ENCODE measurements around the gene ENTPD6.
"Not testable (repeated sequence)": the region's sequence is repeated elsewhere in the genome, so short reads cannot be mapped to it uniquely, and the experiment has no call there.

The ENTPD6 gene

GRCh38 chr20:25230166-25230831, 34.8 kb downstream of the ENTPD6 start:
- DNase-seq (ENCODE audit: insufficient read length, low spot score) (no peak), FAIRE-seq (no peak)
- TF ChIP-seq CTCF (IDR thresholded peaks at IDR 0.05; ENCODE audit: insufficient read depth, missing control alignments) = no peak

GRCh38 chr20:25233016-25233772, 37.7 kb downstream of the ENTPD6 start:
- FAIRE-seq = no peak
- DNase-seq (ENCODE audit: insufficient read length, low spot score) = no peak
- TF ChIP-seq CTCF (IDR thresholded peaks at IDR 0.05; ENCODE audit: insufficient read depth, missing control alignments) = no peak

GRCh38 chr20:25234009-25234849, 38.7 kb downstream of the ENTPD6 start:
- DNase-seq (ENCODE audit: insufficient read length, low spot score); FAIRE-seq: not testable (repeated sequence)

- FAIRE-seq (no peak), DNase-seq (ENCODE audit: insufficient read length, low spot score) (no peak)
- TF ChIP-seq CTCF (IDR thresholded peaks at IDR 0.05; ENCODE audit: insufficient read depth, missing control alignments) = no peak
Observed at GRCh38 chr20:25236450-25237304, 41.2 kb downstream of the ENTPD6 start.

GRCh38 chr20:25237610-25238318, 42.3 kb downstream of the ENTPD6 start:
- no peak for DNase-seq (ENCODE audit: insufficient read length, low spot score)
- no peak for FAIRE-seq
- no peak for TF ChIP-seq CTCF (IDR thresholded peaks at IDR 0.05; ENCODE audit: insufficient read depth, missing control alignments)

GRCh38 chr20:25238319-25239037, 43.0 kb downstream of the ENTPD6 start:
- FAIRE-seq (no peak), DNase-seq (ENCODE audit: insufficient read length, low spot score) (no peak)
- no peak for TF ChIP-seq CTCF (IDR thresholded peaks at IDR 0.05; ENCODE audit: insufficient read depth, missing control alignments)
